SU-DHL-6 (cell line): ENCODE results near the gene AGR2.

Source experiments
- H2AFZ ChIP-seq: fragments of 200-600 bp; sonication (generic); 2 replicates; pipeline ENCODE4 v1.6.1; 2014; ENCODE audit warnings: low read depth, mild to moderate bottlenecking, moderate library complexity, mixed read lengths, antibody characterized with exemption, low read length; ENCODE audit not compliant: severe bottlenecking
- H3F3A ChIP-seq: fragments of 200-600 bp; shearing (Covaris generic); 2 replicates; pipeline ENCODE4 v1.6.0; 2016; ENCODE audit warnings: antibody characterized with exemption, mild to moderate bottlenecking; ENCODE audit not compliant: insufficient read depth
- H3K27ac ChIP-seq: fragments of 200-600 bp; sonication (generic); 2 replicates; pipeline ENCODE4 v1.5.1; 2016; ENCODE audit warnings: low read depth, mild to moderate bottlenecking, low read length, moderate library complexity, mixed read lengths
- H3K27me3 ChIP-seq: fragments of 200-600 bp; sonication (generic), shearing (Covaris generic); 2 replicates; pipeline ENCODE4 v1.6.0; 2014; ENCODE audit warnings: mild to moderate bottlenecking, low read length
- H3K36me3 ChIP-seq: fragments of 200-600 bp; sonication (generic); 2 replicates; pipeline ENCODE4 v1.6.1; 2014; ENCODE audit warnings: mild to moderate bottlenecking, low read length, mixed read lengths
- H3K4me2 ChIP-seq: fragments of 300-600, 200-600 bp; shearing (Covaris generic), sonication (generic); 2 replicates; pipeline ENCODE4 v1.6.0; 2014; ENCODE audit warnings: low read length, low read depth, mild to moderate bottlenecking; ENCODE audit not compliant: poor library complexity, severe bottlenecking
- H3K4me3 ChIP-seq: fragments of 200-600 bp; sonication (generic); 2 replicates; pipeline ENCODE4 v1.5.1; 2014; ENCODE audit warnings: antibody characterized with exemption, low read length, mild to moderate bottlenecking, mixed read lengths; ENCODE audit not compliant: insufficient read depth, poor library complexity, severe bottlenecking
- H3K79me2 ChIP-seq: fragments of 200-600 bp; sonication (generic); 2 replicates; pipeline ENCODE4 v1.6.1; 2014; ENCODE audit warnings: mild to moderate bottlenecking, low read length, moderate library complexity; ENCODE audit not compliant: insufficient read depth
- H3K9ac ChIP-seq: fragments of 200-600 bp; sonication (generic); 2 replicates; pipeline ENCODE4 v1.7.0; 2014; ENCODE audit warnings: mild to moderate bottlenecking, low read length
- H3K9me2 ChIP-seq: fragments of 200-600 bp; sonication (generic); replicated peaks from 2 replicates; pipeline ENCODE4 v1.6.1; 2014; ENCODE audit warnings: low read length; ENCODE audit not compliant: insufficient read depth
- H3K9me3 ChIP-seq: fragments of 200-600 bp; sonication (generic); 2 replicates; pipeline ENCODE4 v1.6.1; 2014; ENCODE audit warnings: low read length, mixed read lengths; ENCODE audit not compliant: insufficient read depth
- H4K20me1 ChIP-seq: fragments of 200-600 bp; sonication (generic); 2 replicates; pipeline ENCODE4 v1.6.1; 2014; ENCODE audit warnings: low read depth, mild to moderate bottlenecking, antibody characterized with exemption, low read length, moderate library complexity, mixed read lengths
- EZH2phosphoT487 ChIP-seq: fragments of 200-600 bp; sonication (generic), shearing (Covaris generic); conservative IDR thresholded peaks from 2 replicates; pipeline ENCODE4 v1.6.1; 2018; ENCODE audit warnings: mild to moderate bottlenecking, antibody characterized with exemption, low read length, moderate library complexity, mixed read lengths
- TF ChIP-seq, protein P1 (sequence below): fragments of 200-600 bp; sonication (generic); IDR thresholded peaks from one replicate; pipeline ENCODE4 v1.5.1; 2017; ENCODE audit warnings: antibody characterized with exemption, mild to moderate bottlenecking, low read length, moderate library complexity; ENCODE audit not compliant: insufficient read depth, poor library complexity, severe bottlenecking

AGR2 gene

GRCh38 chr7:16816824-16817223 lies 12.0 kb upstream of the AGR2 start:
- no peaks in the 10 kb centered on the region for H3K27me3 ChIP-seq
- no peaks in the 10 kb centered on the region for H3K9me3 ChIP-seq
- no peaks in the 10 kb centered on the region for H3F3A ChIP-seq
- no peak overlapping the region for H3K4me3 ChIP-seq
- no peaks in the 10 kb centered on the region for H3K36me3 ChIP-seq
- H3K79me2 ChIP-seq: no peaks in the 10 kb centered on the region
- no peaks in the 10 kb centered on the region for H4K20me1 ChIP-seq
- no peak overlapping the region for H3K27ac ChIP-seq
- H2AFZ ChIP-seq: no peak overlapping the region
- no peak overlapping the region for H3K4me2 ChIP-seq
- no peak overlapping the region for H3K9ac ChIP-seq
- no peaks in the 10 kb centered on the region for H3K9me2 ChIP-seq
- TF ChIP-seq, protein P1, sequence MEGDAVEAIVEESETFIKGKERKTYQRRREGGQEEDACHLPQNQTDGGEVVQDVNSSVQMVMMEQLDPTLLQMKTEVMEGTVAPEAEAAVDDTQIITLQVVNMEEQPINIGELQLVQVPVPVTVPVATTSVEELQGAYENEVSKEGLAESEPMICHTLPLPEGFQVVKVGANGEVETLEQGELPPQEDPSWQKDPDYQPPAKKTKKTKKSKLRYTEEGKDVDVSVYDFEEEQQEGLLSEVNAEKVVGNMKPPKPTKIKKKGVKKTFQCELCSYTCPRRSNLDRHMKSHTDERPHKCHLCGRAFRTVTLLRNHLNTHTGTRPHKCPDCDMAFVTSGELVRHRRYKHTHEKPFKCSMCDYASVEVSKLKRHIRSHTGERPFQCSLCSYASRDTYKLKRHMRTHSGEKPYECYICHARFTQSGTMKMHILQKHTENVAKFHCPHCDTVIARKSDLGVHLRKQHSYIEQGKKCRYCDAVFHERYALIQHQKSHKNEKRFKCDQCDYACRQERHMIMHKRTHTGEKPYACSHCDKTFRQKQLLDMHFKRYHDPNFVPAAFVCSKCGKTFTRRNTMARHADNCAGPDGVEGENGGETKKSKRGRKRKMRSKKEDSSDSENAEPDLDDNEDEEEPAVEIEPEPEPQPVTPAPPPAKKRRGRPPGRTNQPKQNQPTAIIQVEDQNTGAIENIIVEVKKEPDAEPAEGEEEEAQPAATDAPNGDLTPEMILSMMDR: no peak
- no peak for TF ChIP-seq EZH2phosphoT487

- Histone ChIP-seq H3K79me2 (no peaks in the 10 kb centered on the region), H3K27ac (no peak overlapping the region), H3K27me3 (no peaks in the 10 kb centered on the region), H3F3A (no peaks in the 10 kb centered on the region), H3K4me2 (no peak overlapping the region), H3K9me2 (no peaks in the 10 kb centered on the region), H3K4me3 (no peak overlapping the region), H2AFZ (no peak overlapping the region), H3K9ac (no peak overlapping the region), H3K36me3 (no peaks in the 10 kb centered on the region), H3K9me3 (no peaks in the 10 kb centered on the region), H4K20me1 (no peaks in the 10 kb centered on the region)
- TF ChIP-seq, protein P1: no peak
- no peak for TF ChIP-seq EZH2phosphoT487
Observed at GRCh38 chr7:16815001-16815400, 10.2 kb upstream of the AGR2 start.

DNA sequence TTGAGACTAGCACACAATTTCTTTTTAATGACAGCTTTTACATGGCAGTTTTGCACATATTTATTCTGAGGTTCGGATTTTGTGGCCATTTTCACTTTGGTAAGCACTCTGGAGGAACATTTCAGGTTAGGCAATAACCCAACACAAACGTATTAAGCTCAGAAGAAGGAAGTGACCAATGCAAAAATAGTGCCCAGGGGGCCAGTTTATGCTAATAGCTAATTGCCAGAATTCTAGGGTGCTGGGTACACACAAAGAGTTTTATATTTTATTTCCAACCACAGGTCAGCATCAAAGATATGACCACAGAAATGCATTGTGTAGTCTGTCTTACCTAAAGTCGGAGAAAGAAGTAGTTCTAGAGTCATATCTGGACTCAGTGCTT lies 8.4 kb upstream of the AGR2 start:
- Histone ChIP-seq H2AFZ (no peak overlapping the region), H3K79me2 (no peaks in the 10 kb centered on the region), H3K27me3 (no peaks in the 10 kb centered on the region), H3K9me2 (no peaks in the 10 kb centered on the region), H3K9ac (no peak overlapping the region), H3K36me3 (no peaks in the 10 kb centered on the region), H3K4me3 (no peak overlapping the region), H3K27ac (no peak overlapping the region), H4K20me1 (no peaks in the 10 kb centered on the region), H3K4me2 (no peak overlapping the region), H3F3A (no peaks in the 10 kb centered on the region), H3K9me3 (no peaks in the 10 kb centered on the region)
- TF ChIP-seq, protein P1: no peak
- TF ChIP-seq EZH2phosphoT487: no peak
